HepG2 (cell line): ENCODE data around the gene SPTBN5. TPM values are rescaled to one million over a fixed set of nuclear protein-coding genes. Genes with fewer than 3 reads are reported as not detected.
A peak's percentile ranks its signal among the peaks of the same experiment; 100 is the strongest.

Experiments
- CBX5 ChIP-seq: sonication (generic); formaldehyde crosslinking; IDR thresholded peaks from 2 replicates; pipeline ENCODE4 v1.4.0; 2020; ENCODE audit warnings: missing genetic modification reagents, borderline replicate concordance
- GMEB1 ChIP-seq: sonication (generic); formaldehyde crosslinking; IDR thresholded peaks from 2 replicates; pipeline ENCODE4 v1.5.1; 2020; ENCODE audit warnings: missing genetic modification reagents, mild to moderate bottlenecking, borderline replicate concordance
- MBD4 ChIP-seq: IDR thresholded peaks from 2 replicates; pipeline ENCODE4 v1.6.1; 2012; ENCODE audit warnings: low read length, inconsistent platforms, borderline replicate concordance
- MLLT10 ChIP-seq: sonication (generic); formaldehyde crosslinking; IDR thresholded peaks from 2 replicates; pipeline ENCODE4 v1.4.0; 2020; ENCODE audit warnings: missing genetic modification reagents
- NFIB ChIP-seq: sonication (generic); formaldehyde crosslinking; IDR thresholded peaks from 2 replicates; pipeline ENCODE4 v1.9.0; 2021; ENCODE audit warnings: missing genetic modification reagents, mild to moderate bottlenecking, borderline replicate concordance
- NONO ChIP-seq, 2 experiments: fragments of 450-650 bp in 1 of 2; sonication (generic) in 1 of 2; formaldehyde crosslinking in 1 of 2; IDR thresholded peaks in 1 of 2; conservative IDR thresholded peaks in 1 of 2; 2 replicates each; pipeline versions ENCODE4 v1.6.1 to v1.8.0; 2017 to 2022; ENCODE audit warnings: mild to moderate bottlenecking in 1 of 2, missing genetic modification reagents in 1 of 2, moderate library complexity in 1 of 2
- SALL1 ChIP-seq: sonication (generic); formaldehyde crosslinking; IDR thresholded peaks from 2 replicates; pipeline ENCODE4 v1.8.0; 2022; ENCODE audit warnings: mild to moderate bottlenecking, missing genetic modification reagents
- SMC3 ChIP-seq: IDR thresholded peaks from 2 replicates; pipeline ENCODE4 v1.6.1; 2011; ENCODE audit warnings: low read length, improper control_type of control experiment
- TEAD3 ChIP-seq: optimal IDR thresholded peaks from 2 replicates; pipeline ENCODE3; 2016; ENCODE audit warnings: borderline replicate concordance
- TOPORS ChIP-seq: sonication (generic); formaldehyde crosslinking; IDR thresholded peaks from 2 replicates; pipeline ENCODE4 v1.8.0; 2023; ENCODE audit warnings: mild to moderate bottlenecking, missing genetic modification reagents
- TRIM24 ChIP-seq: sonication (generic); formaldehyde crosslinking; IDR thresholded peaks from 2 replicates; pipeline ENCODE4 v1.8.0; 2022; ENCODE audit warnings: mild to moderate bottlenecking, missing genetic modification reagents
- XRCC5 ChIP-seq: fragments of 200-400 bp; formaldehyde crosslinking; optimal IDR thresholded peaks from 2 replicates; pipeline ENCODE3; 2017; ENCODE audit warnings: mild to moderate bottlenecking, low read length
- ZIK1 ChIP-seq: sonication (generic); formaldehyde crosslinking; IDR thresholded peaks from 2 replicates; pipeline ENCODE4 v1.5.0; 2020; ENCODE audit warnings: mild to moderate bottlenecking, low read depth, missing genetic modification reagents, borderline replicate concordance
- ZNF552 ChIP-seq: sonication (generic); formaldehyde crosslinking; IDR thresholded peaks from 2 replicates; pipeline ENCODE4 v1.9.0; 2022; ENCODE audit warnings: missing genetic modification reagents, mild to moderate bottlenecking, borderline replicate concordance
- ZNF570 ChIP-seq: sonication (generic); formaldehyde crosslinking; IDR thresholded peaks from 2 replicates; pipeline ENCODE4 v1.4.0; 2020; ENCODE audit warnings: mild to moderate bottlenecking, missing genetic modification reagents, borderline replicate concordance
- ZNF713 ChIP-seq: sonication (generic); formaldehyde crosslinking; IDR thresholded peaks from 2 replicates; pipeline ENCODE4 v1.4.0; 2020; ENCODE audit warnings: mild to moderate bottlenecking, missing genetic modification reagents
- ZNF850 ChIP-seq: sonication (generic); formaldehyde crosslinking; conservative IDR thresholded peaks from 2 replicates; pipeline ENCODE4 v1.9.0; 2021; ENCODE audit warnings: mild to moderate bottlenecking, missing genetic modification reagents
- ZSCAN30 ChIP-seq: sonication (generic); formaldehyde crosslinking; IDR thresholded peaks from 2 replicates; pipeline ENCODE4 v1.5.0; 2020; ENCODE audit warnings: mild to moderate bottlenecking, missing genetic modification reagents
- polyA plus RNA-seq, 8 experiments: library from polyadenylated mRNA; depleted of rRNA in 3 of 8; stranded (reverse) in 7 of 8; unstranded in 1 of 8; fragments of >200 nt; fragmentation: Illumina TruSeq in 4 of 8; extraction: Trizol in 4 of 8; gene quantifications; 2 replicates each; pipeline versions ENCODE4 v1.2.1 to v1.2.3, GENCODE V29; 2011 to 2016; ENCODE audit warnings: low read depth in 4 of 8, missing spikeins in 1 of 8, mixed read lengths in 1 of 8; ENCODE audit not compliant: insufficient read depth in 1 of 8
- total RNA-seq, 5 experiments: library from RNA; depleted of rRNA; stranded (reverse); fragments of >200 nt; fragmentation: Illumina TruSeq; extraction: Trizol; gene quantifications; 2 replicates each; pipeline ENCODE4 v1.2.3, GENCODE V29; 2016; ENCODE audit warnings: low read depth in 1 of 5
- TF ChIP-seq, protein P1 (sequence below): sonication (generic); formaldehyde crosslinking; IDR thresholded peaks from 2 replicates; pipeline ENCODE4 v1.5.1; 2020; ENCODE audit warnings: mild to moderate bottlenecking, missing genetic modification reagents, moderate library complexity

SPTBN5 gene
- total and polyA plus RNA-seq, 2 of the 13 experiments (the other 11 are each of a cell fraction or from before 2014, with no cell fraction given): 0.01 to 0.07 TPM

- TF ChIP-seq, protein P1, sequence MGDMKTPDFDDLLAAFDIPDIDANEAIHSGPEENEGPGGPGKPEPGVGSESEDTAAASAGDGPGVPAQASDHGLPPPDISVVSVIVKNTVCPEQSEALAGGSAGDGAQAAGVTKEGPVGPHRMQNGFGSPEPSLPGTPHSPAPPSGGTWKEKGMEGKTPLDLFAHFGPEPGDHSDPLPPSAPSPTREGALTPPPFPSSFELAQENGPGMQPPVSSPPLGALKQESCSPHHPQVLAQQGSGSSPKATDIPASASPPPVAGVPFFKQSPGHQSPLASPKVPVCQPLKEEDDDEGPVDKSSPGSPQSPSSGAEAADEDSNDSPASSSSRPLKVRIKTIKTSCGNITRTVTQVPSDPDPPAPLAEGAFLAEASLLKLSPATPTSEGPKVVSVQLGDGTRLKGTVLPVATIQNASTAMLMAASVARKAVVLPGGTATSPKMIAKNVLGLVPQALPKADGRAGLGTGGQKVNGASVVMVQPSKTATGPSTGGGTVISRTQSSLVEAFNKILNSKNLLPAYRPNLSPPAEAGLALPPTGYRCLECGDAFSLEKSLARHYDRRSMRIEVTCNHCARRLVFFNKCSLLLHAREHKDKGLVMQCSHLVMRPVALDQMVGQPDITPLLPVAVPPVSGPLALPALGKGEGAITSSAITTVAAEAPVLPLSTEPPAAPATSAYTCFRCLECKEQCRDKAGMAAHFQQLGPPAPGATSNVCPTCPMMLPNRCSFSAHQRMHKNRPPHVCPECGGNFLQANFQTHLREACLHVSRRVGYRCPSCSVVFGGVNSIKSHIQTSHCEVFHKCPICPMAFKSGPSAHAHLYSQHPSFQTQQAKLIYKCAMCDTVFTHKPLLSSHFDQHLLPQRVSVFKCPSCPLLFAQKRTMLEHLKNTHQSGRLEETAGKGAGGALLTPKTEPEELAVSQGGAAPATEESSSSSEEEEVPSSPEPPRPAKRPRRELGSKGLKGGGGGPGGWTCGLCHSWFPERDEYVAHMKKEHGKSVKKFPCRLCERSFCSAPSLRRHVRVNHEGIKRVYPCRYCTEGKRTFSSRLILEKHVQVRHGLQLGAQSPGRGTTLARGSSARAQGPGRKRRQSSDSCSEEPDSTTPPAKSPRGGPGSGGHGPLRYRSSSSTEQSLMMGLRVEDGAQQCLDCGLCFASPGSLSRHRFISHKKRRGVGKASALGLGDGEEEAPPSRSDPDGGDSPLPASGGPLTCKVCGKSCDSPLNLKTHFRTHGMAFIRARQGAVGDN: peak; percentile 18; the same call in 1 of the 2 replicates
- TF ChIP-seq MLLT10 (CRISPR knock-in tag) (no peak), ZSCAN30 (CRISPR knock-in tag) (no peak), ZNF713 (CRISPR knock-in tag) (no peak), SMC3 (peak; percentile 95), ZNF570 (CRISPR knock-in tag) (no peak), MBD4 (no peak), TOPORS (CRISPR knock-in tag) (no peak), XRCC5 (peak; percentile 55), NFIB (CRISPR knock-in tag) (no peak), SALL1 (0 out of 2 replicates have a peak, but pooled peaks have one; percentile 37), NONO (IDR thresholded peaks at IDR 0.05) (no peak), NONO (CRISPR knock-in tag; conservative IDR thresholded peaks at IDR 0.05) (no peak), ZIK1 (CRISPR knock-in tag) (peak; percentile 35; the same call in 1 of the 2 replicates), TRIM24 (CRISPR knock-in tag) (no peak), CBX5 (peak; percentile 32; the same call in 1 of the 2 replicates), ZNF552 (no peak), ZNF850 (CRISPR knock-in tag) (no peak), GMEB1 (CRISPR knock-in tag) (no peak), TEAD3 (CRISPR knock-in tag) (peak; percentile 46)
Measured at GRCh38 chr15:41904541-41905005, 10.7 kb upstream of the SPTBN5 start (continued).
